Esophagus squamous epithelium (tissue), 4 donors: ENCODE data around the gene IQSEC1.

Experiments used
- CTCF ChIP-seq, 6 experiments: fragments of 450-650 bp in 4 of 6; fragments of 200-600 bp in 2 of 6; sonication (generic) in 2 of 6; IDR thresholded peaks; one replicate each; pipeline ENCODE4 v1.5.1; 2016 to 2019; ENCODE audit warnings: antibody characterized with exemption in 6 of 6, mild to moderate bottlenecking in 4 of 6, moderate library complexity in 4 of 6
- POLR2A ChIP-seq, 4 donors: fragments of 450-650 bp; IDR thresholded peaks; one replicate each; pipeline ENCODE4 v1.6.1; 2017; ENCODE audit warnings: antibody characterized with exemption in 4 of 4, mild to moderate bottlenecking in 4 of 4, moderate library complexity in 3 of 4

DNA sequence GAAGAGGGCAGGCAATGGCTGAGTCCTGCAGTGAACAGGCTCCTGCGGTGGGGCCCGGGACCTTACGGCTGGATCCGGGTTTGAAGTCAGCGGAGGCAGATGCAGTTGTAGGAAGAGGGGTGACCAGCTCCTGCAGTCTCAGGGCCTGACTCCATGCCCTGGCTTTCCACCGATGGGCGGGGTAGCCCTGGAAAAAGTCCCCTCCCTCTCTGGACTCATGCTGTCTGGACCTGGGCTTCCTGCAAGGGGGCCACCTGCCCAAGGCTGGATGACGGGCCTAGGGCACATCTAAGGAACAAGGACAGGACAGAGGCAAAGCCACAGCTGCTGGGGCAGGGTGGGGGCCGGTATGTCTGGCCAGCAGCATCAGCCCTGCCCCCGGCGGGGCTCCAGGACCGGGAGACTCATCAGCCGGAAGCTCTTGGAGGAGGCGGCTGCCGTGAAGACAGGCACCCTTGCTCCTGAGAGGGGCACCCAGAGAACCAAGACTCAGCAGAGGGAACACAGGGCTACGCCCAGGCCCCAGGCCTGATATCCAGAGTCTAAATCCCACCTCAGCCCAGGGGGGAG lies 12.8 kb downstream of the IQSEC1 start:
- no peak for TF ChIP-seq CTCF (IDR thresholded peaks at IDR 0.05)
- no peak for TF ChIP-seq POLR2A (IDR thresholded peaks at IDR 0.05)
